GM23248 (cell line): ENCODE measurements around the gene COG7.

Source experiments
- EZH2 ChIP-seq: fragments of 200-600 bp; sonication (generic); IDR thresholded peaks from 2 replicates; pipeline ENCODE4 v1.6.1; 2018; ENCODE audit warnings: antibody characterized with exemption, mild to moderate bottlenecking; ENCODE audit not compliant: insufficient read depth, poor library complexity, severe bottlenecking
- EZH2phosphoT487 ChIP-seq: fragments of 200-600 bp; sonication (generic); IDR thresholded peaks from 2 replicates; pipeline ENCODE4 v1.6.1; 2018; ENCODE audit warnings: antibody characterized with exemption, moderate library complexity, mild to moderate bottlenecking, low read depth; ENCODE audit not compliant: insufficient read depth

DNA sequence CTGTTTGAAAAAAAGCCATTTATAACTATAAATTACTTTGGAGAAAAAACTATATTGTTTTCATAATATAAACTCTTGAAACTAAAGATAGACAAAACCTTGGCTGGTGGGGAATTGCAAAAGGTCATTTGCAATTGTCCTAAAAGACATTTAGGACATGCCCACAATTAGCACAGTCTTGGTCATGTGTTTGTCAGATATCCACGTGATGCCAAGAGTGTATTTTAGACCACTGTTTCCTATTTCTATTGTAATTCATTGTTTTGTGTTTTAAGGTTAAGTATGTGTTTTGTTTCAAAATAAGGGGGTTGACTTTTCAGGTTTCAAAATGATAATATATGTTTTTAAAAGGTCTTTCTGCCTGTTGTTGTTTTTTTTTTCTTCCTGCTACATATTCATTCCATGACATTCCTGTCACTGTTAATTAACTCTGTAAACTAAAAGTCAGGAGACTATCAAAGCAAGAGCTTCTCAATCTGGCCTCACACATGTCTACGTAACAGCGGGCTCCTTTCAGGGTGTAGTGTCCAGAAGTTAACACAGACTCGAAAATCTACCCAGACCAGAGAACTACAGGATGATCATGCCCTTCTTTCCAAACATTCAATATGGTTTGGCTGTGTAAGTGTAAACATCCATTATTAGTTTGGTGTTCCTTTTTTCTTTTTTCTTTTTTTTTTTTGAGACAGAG, 58.7 kb downstream of the COG7 start:
- no peak for TF ChIP-seq EZH2
- no peak for TF ChIP-seq EZH2phosphoT487
